HUDEP-2 (cell line): Measurements from ENCODE around the gene HDAC4.

Experiments
- DNase-seq, 76 experiments: peaks; one replicate each; lab custom pipeline; 2025; ENCODE audit not compliant: unreplicated experiment in 76 of 76; lab: John Stamatoyannopoulos, UW

Gene HDAC4

DNA sequence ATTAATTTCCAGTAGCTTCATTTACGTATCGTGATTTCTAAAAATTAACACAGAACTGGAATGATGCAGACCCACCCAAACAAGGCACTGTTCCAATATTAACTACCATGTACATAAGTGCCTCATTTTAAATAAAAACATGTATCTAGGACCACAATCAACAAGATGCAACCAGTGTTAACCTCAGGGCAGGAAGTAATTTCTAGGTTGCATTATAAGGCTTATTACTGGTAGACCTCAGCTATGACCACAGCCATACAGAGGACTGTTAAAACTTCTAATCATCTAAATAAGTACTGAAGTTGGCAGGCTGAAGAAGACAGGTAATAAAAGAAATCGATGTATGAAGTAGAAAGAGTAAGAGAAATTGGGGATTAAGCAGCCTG lies 262.9 kb downstream of the HDAC4 start:
- DNase-seq = no peak

DNA sequence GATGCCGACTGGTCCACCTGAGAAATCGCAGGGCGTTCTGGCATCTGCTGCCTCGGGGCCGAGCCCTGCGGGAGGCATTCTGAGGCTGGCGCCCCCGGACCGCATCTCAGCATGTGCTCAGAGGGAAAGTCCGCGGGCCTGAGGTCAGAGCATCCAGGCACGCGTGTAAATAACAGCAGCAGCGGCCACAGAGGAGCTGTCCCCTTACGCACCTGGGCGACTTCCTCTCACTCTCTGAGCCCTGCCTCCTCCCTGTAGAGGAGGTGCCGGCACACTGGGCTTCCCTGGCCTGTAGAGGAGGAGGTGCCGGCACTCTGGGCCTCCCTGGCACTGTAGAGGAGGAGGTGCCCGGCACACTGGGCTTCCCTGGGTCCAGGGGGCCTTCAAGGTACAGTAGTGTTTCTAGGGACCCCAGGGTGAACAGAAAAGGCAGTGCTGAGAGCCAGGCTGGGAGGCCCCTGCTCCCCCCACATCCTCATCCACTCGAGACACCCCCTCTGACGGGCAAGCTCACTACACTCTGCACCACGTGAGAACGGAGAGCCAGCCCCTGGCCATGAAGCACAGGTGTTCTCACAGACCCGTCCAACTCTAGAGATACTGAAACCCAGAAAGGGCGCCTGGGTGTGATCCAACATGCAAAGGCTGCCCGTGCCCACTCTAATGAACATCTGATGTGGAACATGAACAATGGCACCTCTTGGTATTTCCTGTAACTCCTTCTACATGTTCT lies 263.5 kb downstream of the HDAC4 start:
- no peak for DNase-seq

- DNase-seq = no peak
These were observed 264.1 kb downstream of the HDAC4 start for GRCh38 chr2:239136762-239137161.

GRCh38 chr2:239136203-239136602 lies 264.6 kb downstream of the HDAC4 start:
- DNase-seq = no peak

- DNase-seq = no peak
These were observed 265.3 kb downstream of the HDAC4 start for GRCh38 chr2:239135531-239135930.

GRCh38 chr2:239133945-239134570 lies 266.8 kb downstream of the HDAC4 start:
- DNase-seq = no peak

DNA sequence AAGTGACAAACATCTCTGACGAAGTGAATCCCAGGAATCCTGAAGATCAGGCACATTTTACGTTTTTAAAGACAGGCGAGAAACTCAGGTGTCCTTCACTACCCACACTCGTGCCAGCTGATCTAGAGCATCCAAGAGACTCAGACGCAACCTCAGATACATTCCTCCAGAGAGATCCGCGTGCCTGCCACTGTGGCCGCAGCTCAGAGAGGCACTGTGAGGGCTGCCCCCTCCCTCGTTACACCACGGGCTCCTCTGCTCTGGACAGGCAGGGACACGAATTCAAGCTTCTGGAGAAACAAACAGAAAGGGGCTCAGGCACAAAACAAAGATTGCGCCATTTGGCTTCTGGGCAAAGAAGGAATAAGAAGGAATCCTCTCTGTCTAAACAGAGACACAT lies 268.0 kb downstream of the HDAC4 start:
- DNase-seq = no peak

- no peak for DNase-seq
These were observed 268.6 kb downstream of the HDAC4 start for GRCh38 chr2:239132156-239132709.

DNA sequence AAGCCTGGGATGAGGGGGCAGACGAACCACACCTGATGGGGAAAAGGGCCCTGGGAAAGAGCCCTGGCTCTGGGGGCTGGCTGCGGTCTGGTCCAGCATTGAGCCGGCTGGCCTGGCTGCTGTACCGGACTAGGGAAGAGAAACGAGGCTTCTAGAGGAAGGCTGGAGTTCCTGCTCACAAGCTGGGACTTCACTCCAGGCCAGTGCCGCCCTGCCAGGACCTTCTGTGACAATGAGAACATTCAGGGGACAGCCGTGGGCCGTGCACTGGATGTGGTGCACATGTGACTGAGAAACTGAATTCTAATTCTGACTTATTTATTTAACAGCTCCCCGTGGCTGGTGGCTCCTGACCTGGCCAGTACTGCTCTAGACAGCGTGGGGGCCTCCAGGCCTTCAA lies 269.3 kb downstream of the HDAC4 start:
- DNase-seq = no peak

- DNase-seq = no peak
These were observed 270.0 kb downstream of the HDAC4 start for GRCh38 chr2:239130786-239131325.

DNA sequence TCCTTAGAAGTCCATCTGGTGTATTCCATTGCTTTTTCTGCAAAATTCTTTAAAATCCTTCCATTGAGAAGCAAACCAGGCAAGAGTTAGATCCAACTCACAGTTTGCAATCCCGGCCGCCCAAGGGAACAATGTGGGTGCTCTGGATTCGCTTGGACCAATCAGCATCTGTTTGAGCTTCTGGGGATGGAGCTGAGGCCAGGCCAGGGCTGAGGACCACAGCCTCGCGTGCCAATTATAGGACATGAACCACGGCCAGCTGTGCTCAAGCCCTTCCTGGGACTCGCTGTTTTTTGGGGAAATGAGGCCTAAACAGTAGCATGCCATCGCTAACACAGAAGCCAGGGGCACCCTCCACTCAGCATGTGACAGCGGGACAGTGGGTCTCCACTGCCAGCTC lies 270.8 kb downstream of the HDAC4 start:
- DNase-seq = no peak

- no peak for DNase-seq
These were observed 271.5 kb downstream of the HDAC4 start for GRCh38 chr2:239129147-239129920.

GRCh38 chr2:239128706-239129105 lies 272.1 kb downstream of the HDAC4 start:
- no peak for DNase-seq

GRCh38 chr2:239127513-239127912 lies 273.3 kb downstream of the HDAC4 start:
- DNase-seq = no peak

GRCh38 chr2:239125726-239126675 lies 274.8 kb downstream of the HDAC4 start:
- no peak for DNase-seq

DNA sequence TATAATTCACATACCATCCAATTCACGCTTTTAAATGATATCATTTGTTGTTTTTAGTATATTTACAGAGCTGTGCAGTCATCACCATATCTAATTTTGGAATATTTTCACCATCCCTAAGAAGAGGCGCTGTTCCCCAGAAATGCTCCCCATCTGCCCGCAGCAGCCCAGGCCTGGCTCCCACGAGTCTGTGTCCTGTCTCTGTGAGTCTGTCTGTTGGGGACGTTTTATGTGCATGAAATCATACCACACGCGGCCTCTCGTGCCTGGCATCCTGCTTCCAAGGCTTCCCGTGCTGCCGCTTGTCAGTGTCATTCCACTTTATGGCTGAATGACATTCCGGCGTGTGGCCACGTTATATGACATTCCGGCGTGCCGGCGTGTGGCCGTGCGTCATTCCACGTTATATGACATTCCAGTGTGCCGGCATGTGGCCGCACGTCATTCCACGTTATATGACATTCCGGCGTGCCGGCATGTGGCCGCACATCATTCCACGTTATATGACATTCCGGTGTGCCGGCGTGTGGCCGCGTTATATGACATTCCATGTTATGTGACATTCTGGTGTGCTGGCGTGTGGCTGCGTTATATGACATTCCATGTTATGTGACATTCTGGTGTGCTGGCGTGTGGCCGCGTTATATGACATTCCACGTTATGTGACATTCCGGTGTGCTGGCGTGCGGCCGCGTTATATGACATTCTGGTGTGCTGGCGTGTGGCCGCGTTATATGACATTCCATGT lies 276.5 kb downstream of the HDAC4 start:
- no peak for DNase-seq

GRCh38 chr2:239122421-239123110 lies 278.3 kb downstream of the HDAC4 start:
- no peak for DNase-seq

- no peak for DNase-seq
These were observed 279.2 kb downstream of the HDAC4 start for GRCh38 chr2:239121600-239122012.

GRCh38 chr2:239120664-239121063 lies 280.2 kb downstream of the HDAC4 start:
- no peak for DNase-seq
